EH (cell line): ENCODE results near the gene FURIN.
A peak's percentile ranks its signal among the peaks of the same experiment; 100 is the strongest.
"Not testable (repeated sequence)": the region's sequence is repeated elsewhere in the genome, so short reads cannot be mapped to it uniquely, and the experiment has no call there.

Experiments used
- DNase-seq: peaks from one replicate; pipeline ENCODE4 v3.0.0-alpha.2; 2015; ENCODE audit warnings: low read depth

Gene FURIN

DNA sequence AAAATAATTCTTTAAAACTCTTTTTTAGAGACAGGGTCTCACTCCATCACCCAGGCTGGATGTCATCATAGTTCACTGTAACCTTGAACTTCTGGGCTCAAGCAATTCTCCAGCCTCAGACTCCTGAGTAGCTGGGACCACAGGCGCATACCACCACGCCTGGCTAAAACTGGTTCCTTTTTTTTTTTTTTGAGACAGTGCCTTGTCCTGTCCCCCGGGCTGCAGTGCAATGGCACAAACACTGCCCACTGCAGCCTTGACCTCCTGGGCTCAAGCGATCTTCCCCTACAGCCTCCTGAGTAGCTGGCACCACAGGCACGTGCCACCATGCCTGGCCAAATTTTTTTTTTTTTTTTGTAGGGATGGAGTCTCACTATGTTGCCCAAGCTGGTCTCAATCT lies 23.7 kb upstream of the FURIN start:
- no peak for DNase-seq

- DNase-seq, result peak; percentile 90
Observed at GRCh38 chr15:90845201-90845949, 23.0 kb upstream of the FURIN start.

- not testable (repeated sequence) for DNase-seq
Observed at GRCh38 chr15:90849424-90849823, 19.0 kb upstream of the FURIN start.

DNA sequence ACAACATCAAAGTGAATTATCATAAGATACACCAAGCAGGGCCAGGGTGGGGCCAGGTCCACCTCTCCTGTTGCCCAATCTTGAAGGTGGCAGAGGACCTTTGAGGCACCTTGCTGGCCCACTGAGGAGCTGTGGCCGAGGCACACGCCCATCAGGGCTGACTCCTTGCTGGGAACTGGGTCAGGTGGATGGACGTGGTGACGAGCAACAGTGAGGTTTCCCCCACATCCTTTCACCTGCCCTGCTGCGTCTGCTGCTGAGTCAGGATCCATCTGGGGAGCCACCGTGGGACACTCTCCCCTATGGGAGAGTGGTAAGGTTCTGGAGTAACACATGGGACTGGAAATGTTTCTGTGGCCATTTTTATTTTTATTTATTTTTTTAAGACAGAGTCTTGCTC lies 17.3 kb upstream of the FURIN start:
- no peak for DNase-seq

GRCh38 chr15:90851940-90852339 lies 16.4 kb upstream of the FURIN start:
- no peak for DNase-seq

DNA sequence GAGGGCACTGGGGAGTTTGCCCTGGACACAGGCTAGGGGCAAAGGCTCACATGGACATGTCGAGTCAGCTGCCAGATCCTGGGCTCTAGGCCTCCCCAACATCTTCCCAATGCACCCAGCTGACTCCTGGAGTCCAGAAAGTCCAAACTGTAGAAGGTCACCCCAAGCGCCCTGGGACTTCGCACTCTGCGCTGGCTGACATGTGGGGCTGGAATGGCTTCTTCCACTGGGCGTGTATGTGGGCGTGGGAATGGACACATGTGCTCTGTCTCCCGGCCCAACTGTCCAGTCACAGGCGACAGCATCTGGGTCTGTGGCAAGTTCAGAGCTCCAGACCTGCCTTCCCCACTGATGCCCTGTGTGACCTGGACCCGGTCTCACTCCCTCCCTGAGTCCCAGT lies 13.2 kb upstream of the FURIN start:
- DNase-seq, result no peak

- no peak for DNase-seq
Observed at GRCh38 chr15:90857337-90857736, 11.1 kb upstream of the FURIN start.

- no peak for DNase-seq
Observed at GRCh38 chr15:90857883-90858443, 10.4 kb upstream of the FURIN start.

DNA sequence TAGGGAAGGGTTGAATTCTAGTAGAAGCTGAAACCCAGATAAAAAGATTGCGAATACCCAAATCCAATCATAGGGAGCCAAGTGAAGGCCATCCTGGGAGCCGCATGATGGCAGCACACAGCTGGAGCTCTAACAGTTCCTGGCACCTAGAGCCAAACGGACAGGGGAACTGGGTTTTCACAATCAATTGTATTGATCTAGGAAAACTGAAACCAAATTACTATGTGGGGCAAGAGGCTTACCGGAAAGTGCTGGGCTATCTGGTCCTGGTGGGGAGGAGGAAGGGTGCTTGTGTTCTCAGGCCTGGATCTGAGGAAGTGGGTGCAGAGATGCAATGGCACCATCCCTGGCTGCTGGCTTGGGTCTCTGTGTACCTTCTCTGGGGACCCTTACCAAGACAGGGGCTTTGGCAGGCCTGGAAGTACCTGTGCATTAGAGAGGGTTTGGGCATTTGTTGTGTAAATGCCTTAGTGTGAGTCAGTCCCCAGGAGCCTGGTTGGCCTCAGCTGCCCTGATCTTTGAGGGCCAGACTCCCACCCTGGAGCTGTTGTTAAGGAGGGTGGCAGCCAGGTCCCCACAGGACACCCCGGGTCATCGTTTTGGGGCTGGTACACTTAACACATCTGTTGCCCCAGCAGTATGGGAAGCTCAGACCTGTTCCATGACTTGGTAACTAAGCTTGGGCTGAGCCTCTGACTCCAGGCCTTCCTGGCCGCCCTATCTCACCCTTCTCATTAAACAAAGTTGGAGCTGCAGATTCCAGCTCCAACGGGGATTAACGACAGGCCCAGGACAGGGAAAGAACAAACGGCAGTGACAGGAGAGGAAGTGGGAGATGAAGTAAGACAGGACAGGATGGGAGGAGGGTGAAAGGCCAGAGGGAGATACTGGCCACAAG lies 8.9 kb upstream of the FURIN start:
- peak; percentile 5 for DNase-seq

- DNase-seq, result no peak
Observed at GRCh38 chr15:90860450-90860849, 7.9 kb upstream of the FURIN start.

DNA sequence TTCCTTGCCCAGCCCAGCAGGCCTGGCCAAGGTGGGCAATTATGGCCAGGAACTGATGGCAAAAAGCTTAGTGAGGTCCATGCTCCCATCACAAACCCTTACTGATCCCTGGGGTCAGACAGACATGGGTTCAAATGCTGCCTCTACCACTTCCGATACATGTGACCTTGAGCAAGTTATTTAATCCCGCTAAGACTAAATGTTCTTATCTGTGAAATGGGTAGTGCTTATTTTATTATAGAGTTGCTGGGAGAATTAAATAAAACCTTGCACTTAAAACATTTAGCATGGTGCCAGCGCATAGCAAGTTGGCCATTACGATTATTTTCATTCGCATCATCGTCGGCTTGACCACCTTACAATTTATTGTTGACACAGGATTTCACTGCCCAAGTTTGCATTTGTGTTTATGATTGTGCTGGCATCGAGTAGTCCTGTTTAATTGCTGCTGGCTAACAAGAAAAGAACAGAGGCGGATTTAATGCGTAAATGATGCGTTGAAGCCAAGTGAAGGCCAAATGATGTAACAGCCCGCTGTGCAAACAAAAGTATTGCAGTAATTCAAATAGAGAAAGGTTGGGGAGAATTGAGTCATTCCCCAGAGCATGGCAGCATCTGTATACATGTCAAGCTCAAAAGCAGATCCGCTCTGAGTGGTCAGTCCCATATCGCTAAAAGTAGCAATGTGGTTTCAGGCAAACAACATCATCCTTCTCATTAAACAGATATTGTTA lies 7.3 kb upstream of the FURIN start:
- DNase-seq, result peak; percentile 10

DNA sequence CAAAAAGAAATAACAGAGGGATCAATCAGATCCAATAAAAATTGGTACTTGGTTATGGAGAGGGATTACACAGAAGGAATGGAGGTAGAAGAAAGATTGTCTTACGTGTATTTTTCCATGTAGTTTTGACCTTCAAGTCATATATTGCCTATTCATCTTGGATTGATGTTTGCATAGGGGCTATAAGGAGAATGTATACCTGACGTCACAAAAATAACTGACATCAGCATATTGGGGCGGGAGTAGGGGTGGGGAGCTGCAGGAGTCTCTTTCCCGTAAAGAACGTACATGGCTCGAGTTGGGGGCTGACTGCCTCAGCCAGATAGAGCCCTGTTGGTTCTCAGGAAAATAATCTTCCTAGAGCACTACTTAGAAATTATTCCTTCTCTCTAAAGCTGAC lies 5.9 kb upstream of the FURIN start:
- DNase-seq, result no peak

DNA sequence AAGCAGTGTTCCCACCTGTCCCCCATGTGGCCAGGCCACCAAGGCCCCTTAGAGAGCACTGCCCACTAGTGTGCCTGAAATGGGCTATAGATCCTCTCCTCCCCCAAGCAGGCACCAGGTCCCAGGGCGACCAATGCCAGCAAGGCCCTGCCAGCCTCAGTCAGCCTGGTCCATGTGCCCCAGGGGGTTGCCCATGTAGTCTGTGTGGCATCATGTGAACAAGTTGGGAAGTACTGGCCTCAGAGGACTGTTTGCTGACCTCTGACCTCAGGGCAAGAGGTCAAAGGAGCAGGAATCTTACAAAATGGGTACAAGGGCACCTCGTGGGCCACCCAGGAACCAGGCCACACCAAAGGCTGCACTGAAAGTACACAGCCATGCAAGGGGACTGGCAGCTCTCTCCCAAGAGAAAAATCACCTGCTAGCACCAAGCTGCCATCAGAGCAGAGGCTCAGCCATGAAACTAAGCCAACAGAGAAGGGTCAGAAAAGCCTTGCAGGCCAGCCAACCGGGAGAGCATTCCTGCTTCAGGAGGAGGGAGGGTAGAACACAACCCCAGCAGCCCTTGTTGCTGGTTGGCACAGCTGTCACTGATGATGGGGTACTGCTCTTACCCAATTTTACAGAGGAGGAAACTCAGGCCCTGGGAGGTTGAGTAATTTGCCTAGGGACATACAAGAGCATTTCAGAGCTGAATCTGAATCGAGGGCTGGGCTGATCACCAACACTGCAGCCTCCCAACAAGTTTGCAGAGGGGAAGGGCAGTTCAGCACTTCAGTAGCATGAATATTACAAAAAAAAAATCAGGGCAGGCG lies 5.2 kb upstream of the FURIN start:
- DNase-seq, result peak; percentile 54

DNA sequence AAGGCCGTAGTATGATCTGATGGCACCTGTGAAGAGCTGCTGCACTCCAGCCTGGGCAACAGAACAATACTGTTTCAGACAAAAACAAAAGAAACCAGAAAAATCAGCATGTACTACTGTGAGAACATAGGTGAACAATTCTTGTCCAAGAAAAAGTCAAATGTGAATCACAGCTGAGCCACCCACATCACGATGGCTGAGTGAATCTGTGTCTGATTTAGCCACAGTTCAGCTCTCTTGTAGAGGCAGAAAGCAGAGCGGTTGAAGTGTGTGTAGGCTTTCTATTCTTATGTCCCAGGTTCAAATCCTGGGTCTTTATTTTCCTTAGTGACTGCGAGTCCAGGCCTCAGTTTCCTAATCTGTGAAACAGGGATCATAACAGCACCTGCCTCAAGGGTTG lies 4.4 kb upstream of the FURIN start:
- no peak for DNase-seq

DNA sequence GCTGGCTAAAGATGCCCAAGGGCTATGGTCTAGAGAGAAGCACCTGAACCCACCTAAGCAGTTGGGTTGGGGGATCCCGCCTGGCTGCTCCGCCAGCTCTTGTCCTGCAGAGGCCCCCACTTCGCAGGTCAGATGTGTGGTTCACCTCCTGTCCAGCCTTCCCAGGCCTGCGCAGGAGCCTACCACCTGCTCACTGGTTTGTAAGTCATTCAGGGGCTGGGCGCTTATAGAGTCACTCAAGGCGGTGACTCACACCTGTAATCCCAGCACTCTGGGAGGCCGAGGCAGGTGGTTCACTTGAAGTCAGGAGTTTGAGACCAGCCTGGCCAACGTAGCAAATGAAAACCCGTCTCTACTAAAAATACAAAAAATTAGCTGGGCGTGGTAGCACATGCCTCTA lies 3.9 kb upstream of the FURIN start:
- no peak for DNase-seq

DNA sequence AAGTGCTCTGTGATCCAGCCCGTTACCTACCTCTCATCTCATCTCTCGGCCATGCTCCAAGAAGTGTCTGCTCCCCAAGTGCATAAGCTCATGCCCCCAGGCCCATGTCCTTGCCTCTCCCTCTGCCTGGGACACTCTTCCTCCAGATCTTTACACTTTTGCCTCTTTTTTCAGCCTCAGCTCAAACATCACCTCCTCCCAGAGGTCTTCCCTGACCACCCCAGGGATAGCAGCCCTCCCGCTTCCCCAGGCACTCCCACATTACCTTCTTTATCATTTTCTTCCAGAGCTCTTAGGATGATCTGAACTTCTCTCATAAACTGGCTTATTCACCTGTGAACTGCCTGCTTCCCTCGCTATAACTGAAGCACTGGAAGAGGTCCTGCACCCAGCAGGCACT lies 2.7 kb upstream of the FURIN start:
- no peak for DNase-seq

DNA sequence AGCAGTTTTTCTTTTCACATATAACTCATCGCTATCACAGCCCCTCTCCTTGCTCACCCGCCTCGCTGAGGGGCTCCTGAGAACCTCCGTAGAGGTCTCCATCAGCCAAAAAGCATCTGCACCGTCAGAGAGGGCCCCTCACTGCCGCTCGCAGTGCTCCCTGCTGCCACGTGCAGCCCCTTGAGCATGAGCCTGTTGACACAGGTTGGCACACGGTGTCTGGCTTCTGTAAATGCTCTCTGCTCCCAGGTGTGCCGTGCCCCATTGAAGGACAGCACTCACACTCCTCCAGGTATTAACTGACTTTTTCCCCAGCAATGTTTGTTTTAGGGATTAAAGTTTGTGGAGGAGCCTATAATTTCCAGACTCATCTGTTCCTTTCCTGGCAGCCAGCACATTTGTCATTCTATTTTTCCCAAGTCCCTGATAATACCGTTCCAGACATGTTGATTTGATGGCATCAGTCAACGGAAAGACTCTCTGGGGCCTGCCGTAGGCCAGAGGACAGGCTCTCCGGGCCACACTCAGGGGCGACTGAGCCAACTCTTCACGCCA lies 2.1 kb upstream of the FURIN start:
- no peak for DNase-seq

DNA sequence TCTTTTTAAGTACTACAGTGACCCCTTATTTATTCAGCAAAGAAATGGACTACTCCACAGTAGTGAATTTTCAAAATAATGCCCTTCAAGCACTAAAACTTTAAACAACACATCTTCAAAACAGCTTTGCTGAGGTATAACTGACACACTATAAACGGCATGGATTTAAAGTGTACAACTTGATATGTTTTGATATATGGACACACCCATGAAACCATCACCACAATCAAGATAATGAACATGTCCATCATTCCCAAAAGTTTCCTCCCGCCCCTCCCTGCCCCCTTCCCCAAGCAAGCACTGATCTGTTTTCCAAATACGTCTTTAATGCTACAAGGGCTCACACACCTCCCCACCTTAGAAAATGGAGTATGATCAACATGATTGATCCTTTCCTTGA lies 1.6 kb upstream of the FURIN start:
- no peak for DNase-seq

DNA sequence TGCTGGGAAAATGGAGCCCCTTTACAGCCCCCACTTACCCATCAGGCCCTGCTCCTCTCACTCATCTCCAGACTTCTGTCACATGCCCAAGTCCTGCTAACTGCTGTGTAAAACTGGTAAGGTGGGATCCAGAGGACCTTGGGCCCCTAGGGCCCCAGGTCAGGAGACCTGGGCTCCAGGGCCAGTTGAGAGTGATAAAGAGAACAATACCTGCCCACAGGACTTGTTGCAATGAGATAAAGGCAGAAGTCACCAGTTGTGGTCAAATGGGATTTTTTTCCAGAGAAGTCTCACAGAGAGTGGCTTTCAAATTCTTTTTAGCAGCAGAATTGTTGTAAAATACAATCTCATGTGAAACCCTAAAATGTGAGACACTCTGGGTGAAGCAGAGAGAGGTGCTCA lies 753 bp downstream of the FURIN start:
- no peak for DNase-seq

DNA sequence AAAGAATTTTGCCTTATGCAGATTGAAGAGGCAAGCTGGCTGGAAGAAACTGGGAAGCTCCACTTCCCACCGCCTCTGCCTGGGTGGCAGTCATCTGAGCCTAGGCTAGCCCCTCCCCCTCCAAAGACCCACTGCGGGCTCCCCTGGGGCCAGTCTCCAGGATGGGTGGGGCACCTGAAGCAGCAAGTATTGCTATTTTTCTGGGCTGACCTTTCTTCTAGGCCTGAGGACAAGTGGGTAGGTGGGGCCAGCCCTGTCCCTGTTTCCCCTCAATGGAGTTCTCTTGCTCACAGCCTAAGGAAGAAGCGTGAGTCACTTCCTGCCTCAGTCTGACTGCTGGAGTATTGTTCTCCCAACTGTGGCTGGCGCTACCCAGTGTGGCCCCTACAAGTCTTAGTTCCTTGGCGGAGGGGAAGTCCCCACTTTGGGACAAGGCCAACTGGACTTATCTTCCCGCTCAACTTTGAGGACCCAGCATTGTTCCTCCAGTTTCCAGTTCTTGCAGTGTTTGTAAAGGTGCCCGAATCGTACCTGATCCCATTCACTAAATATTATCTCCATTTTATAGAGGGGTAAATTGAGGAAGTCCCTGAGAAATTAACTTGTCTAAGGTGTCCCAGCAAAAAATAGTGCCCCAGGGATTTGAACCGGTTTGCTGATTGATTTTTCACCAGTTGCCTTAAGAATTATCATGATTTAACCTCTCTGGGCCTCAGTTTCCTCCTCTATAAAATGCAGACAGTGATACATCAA lies 1.4 kb downstream of the FURIN start:
- DNase-seq, result peak; percentile 88
